ENCODE results near the gene LAIR2. TPM values are rescaled to one million over a fixed set of nuclear protein-coding genes. Genes with fewer than 3 reads are reported as not detected.
"Not testable (repeated sequence)": the region's sequence is repeated elsewhere in the genome, so short reads cannot be mapped to it uniquely, and the experiment has no call there.

Gene LAIR2
- polyA plus RNA-seq, 1 donor = not detected

DNA sequence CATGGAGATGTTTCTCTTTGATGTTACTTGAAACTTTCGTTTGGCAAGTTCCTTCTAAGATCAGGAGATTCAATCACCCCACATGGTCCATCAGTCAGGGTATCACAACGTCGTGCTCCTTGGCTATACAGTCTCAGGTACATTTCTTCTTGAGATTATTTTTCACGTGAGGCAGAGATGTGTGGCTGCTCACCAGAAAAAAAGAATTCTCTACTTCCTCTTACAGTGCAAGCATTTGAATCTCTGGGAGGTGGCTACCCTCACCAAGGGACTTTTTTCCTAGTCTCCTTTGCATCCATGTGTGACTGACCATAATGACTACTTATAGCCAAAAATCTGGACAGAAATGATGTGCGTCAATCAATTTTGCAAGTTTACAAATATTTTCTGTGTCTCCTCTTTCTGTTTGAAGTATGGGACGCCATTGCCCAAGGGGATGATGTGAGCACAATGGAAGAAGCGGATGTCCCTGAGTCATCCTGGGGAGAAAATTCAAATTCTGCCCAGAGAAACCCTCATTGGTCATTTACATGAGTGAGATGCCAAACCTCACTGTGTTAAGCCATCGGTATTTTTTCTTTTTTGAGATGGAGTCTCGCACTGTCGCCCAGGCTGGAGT, 8.6 kb upstream of the LAIR2 start:
- DNase-seq (ENCODE audit: low read depth) = no peak

DNA sequence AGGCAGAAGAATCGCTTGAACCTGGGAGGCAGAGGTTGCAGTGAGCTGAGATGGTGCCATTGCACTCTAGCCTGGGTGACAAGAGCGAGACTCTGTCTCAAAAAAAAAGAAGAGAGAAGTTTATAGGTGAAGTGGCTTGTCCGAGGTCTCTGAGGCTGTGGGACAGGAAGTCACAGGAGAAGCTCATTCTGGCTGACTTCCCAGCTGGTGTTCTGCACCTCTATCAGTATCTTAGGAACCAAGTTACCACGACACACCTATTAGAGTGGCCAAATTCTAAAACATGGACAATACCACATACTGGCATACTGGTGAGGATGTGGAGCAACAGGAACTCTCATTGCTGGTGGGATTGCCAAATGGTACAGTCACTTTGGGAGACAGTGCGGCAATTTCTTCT, 7.3 kb upstream of the LAIR2 start:
- DNase-seq (ENCODE audit: low read depth) = not testable (repeated sequence)

DNA sequence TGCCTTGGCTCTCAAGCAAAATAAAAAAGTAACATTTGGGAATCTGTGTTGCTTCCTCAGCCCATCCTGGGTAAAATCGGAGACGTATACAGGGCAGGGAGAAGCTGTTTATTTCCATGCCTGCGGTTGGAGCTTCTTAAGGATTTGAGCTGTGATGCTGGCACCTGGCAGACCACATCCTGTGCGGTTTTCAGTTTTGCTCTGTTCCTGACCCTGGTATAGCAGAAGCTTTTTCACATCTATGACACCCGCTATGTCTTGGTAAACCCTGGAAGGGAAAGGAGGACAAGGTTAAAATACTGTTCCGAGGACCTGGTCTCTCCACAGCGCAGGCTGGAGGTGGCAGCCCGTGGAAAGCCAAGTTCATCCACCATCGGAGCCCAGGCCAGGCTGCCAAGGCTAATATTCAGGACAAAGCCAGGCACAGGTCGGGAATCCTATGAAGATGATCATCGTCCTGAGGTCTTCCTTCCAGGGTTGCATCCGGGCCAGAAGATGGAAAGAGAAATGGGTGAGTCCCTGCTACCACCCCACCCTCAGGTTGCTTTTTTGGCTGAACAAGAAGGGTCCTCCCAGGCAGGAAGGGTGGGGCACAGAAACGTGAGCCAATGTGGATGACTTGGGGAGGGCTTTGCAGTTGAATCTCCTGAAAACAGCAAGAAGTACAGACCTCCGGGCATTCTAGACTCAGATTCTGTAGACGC, 4.7 kb upstream of the LAIR2 start:
- not testable (repeated sequence) for DNase-seq (ENCODE audit: low read depth)

DNA sequence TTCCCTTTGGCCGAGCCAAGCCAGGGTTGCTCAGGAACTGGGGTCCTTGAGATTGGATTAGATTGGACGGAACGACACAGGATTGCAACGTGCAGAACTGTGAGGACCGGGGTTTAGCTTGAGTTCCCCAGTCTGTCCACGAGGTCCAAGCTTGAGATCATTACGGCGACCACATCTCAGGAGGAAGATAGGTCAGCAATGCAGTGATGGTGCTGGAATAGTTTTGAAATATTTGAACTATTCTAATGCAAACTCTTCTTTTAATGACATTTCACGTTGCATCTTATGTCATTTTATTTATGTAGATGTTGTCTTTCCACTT, 4.2 kb upstream of the LAIR2 start:
- DNase-seq (ENCODE audit: low read depth) = not testable (repeated sequence)

DNA sequence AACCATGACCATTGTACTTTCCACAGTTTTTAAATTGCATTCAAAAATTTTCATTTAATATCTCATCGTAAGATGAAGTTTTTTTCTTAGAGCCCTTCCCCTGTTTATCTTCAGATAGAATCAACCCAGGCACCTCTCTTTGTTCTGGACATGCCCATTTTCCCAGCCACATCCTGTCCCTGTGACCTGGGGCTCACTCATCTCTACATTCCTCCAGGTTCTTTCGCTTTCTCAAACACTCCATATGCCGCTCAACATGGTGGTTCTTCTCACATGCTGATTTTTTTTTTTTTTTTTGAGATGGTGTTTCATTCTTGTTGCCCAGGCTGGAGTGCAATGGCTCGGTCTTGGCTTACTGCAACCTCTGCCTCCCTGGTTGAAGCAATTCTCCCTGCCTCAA, 2.9 kb downstream of the LAIR2 start:
- DNase-seq (ENCODE audit: low read depth) = not testable (repeated sequence)

DNA sequence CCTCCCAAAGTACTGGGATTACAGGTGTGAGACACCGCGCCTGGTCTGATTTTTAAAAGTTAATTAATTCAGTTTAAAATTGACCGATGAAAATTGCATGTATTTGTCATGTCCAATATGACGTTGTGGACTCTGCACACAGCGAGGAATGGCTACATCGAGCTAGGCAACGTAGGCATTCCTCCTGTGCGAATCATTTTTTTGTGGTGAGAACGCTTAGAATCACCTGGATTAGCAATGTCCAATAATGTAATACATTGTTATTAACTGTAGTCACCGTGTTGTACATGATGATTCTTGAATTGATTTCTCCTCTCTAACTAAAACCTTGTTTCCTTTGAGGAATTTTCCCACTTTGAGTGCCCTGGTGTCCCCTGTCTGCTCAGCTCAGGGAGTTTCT, 3.4 kb downstream of the LAIR2 start:
- no peak for DNase-seq (ENCODE audit: low read depth)

DNA sequence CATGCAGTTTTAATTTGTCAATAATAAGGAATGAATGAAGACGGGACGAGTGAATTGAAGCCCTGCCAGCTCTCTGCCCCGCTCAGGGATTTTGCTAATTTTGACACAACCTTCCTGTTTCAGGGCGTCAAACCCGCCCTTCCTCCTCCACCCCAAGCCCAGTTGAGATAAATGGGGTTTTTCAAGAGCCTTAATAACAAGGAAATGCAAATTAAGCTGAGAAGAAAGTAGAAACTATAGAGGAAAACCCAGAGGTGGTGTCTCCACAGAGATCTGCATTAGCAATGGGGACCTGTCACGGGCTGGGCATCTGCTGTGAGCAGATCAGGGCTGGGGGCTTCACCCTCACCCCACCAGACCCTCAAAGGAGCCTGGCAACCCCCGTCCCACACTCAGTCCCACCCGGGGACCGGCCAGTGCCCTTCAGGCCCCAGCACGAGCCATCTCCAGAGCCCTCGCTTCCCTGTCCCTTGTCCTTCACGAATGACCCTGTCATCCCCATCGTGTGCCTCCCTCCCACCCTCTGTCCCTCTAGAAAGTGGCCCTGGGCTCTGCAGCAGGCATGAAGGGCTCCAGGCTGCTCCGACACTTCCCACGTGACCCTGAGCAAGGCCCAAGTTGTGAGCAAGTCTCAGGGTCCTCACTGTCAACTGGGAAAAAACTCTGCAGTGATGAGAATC, 4.5 kb downstream of the LAIR2 start:
- not testable (repeated sequence) for DNase-seq (ENCODE audit: low read depth)

DNA sequence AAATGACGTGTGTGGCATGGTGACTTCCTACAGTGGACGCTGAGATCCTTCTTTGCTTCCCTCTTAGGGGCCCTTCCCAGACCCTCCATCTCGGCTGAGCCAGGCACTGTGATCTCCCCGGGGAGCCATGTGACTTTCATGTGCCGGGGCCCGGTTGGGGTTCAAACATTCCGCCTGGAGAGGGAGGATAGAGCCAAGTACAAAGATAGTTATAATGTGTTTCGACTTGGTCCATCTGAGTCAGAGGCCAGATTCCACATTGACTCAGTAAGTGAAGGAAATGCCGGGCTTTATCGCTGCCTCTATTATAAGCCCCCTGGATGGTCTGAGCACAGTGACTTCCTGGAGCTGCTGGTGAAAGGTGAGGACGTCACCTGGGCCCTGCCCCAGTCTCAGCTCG, 5.2 kb downstream of the LAIR2 start:
- DNase-seq (ENCODE audit: low read depth) = no peak

DNA sequence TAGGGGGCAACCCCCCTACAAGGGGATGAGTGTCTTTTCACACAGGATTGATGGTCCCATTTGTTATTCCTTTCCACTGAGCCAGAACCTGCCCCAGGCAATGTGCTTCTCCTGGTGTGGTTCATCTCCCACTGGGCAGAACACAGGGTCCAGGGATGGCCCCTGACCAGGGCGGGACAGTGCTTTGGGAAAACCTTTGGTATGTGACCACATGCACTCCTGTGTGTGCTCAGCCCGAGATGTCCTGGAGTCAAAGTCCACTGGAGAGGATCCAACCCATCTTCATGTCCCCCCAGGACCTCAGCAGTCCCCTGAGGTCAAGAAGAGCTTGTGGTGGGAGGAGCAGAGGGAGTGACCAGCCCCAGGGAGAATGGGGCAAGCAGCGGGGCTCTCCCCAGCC, 5.9 kb downstream of the LAIR2 start:
- DNase-seq (ENCODE audit: low read depth) = not testable (repeated sequence)

DNA sequence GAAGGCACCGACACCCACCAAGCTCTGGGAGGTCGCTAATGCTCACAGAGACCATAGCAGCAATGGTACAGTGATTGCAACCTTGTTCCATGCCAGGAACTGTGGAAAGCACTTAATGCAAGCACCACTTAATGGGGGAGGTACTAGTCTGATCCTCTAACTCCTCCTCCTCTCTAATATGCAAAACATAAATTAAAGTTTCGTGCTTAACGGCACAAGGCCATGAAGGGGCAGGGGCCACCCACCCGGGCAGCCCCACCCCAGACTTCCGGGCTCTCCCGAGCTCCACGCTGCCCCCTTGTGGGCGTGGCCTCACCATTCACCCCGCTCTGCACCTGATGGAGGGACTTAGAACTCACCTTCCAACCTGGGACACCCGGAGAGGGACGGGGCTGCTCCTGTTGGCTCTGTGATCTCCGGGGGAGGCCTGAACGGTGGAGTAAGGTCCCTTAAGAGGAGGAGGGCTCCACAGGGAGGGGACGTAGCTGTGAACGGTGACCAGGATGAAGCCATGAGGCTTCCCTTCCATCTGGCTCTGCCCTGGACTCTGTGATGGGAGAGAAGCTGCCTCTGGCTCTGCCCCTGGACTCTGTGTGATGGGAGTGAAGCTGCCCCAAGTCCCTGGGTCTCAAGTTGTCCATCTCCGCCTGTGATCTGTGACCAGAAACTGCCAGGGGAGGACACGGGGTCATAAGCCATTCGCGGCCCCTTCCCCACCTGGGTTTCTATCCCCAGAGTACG, 6.7 kb downstream of the LAIR2 start:
- not testable (repeated sequence) for DNase-seq (ENCODE audit: low read depth)

DNA sequence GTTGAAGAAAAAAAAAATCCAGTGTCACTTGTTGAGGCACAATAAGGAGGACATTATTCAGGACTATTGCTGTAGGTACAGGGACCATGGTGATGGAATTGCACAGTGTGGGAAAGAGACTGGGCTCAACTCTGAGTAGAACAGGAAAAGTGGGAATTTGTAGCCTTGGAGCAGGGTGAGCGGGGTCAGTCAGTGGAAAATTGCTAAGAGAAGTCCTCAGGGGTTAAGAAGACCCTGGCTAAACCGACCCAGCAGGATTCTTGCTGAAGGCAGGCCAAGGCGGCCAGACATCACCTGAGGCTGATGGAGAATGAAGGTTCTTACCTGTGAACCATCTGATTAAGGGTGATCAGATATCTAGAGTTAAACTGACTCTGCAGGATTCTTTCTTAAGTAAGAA, 12.5 kb downstream of the LAIR2 start:
- no peak for DNase-seq (ENCODE audit: low read depth)

DNA sequence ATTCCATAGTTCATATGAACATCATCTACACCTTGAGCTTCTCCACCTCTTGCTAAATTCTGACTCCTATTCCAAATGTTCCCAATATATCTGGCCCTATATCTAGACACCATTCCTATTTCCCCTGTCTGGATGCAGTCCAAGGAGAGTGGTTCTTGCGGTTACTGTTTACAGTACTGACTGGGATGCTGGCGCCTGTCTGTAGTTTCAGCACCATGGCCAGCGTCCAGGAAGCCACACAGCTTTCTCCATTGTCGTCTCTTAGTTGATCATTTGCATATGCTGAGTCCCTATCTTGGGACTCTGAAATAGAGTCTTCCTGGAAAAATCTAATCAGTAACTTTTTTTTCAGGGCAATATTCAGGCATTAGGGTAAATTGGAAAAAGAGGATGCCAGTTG, 14.9 kb downstream of the LAIR2 start:
- peak; percentile 29 for DNase-seq (ENCODE audit: low read depth)

DNA sequence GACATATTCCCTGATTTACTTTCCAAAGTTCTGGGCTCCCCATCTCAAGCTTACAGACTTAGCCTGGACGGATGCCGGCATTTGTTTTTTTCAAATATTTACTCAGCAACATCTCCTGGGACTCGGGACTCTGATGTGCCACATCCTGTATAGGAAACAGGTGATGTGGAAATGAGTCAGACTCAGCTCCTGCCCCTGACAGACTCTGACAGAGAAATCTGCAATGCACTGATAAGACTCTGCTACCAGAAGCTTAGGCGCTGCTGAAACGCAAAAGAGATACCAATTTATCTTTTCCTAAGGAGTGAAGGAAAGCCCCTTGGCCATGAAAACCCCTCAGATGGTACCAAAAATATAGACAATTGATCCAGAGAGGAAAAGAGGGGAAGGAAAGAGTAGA, 16.2 kb downstream of the LAIR2 start:
- no peak for DNase-seq (ENCODE audit: low read depth)

DNA sequence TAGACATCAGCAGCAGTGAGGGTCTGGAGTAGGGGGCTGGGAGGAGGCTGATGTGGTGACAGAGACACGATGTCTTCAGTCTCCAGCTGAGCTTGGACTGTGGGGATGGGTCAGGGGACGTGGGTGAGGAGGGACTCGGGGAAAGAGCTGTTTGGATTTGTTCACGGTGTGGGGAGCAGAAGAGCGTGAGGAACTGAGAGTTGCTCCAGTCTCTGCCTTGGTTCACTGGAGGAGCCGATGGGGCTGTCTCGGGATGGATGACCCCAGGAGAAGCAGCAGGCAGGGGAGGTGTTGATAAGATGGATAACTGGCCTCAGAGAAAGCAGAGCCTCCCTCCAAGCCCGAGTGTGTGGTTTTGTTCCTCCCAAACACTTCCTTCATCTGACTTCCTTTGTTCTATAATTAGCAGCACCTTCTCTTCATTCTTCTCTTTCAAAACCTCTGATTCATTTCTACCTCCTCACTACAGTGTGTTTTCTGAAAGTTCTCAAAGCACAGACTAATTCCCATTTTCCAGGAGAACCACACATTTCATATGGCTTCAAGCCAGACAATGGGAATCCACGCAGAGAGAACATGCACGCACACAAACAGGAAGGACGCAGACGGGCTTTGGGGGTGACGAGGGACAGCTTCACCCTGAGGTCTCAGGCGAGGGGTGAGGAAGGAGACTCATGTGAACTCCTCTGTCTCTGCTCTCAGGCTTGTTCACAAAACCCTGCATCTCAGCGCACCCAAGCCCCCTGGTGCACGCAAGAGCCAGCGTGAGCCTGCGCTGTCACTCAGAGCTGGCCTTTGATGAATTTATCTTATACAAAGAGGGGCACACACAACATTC, 18.6 kb downstream of the LAIR2 start:
- DNase-seq (ENCODE audit: low read depth) = no peak

DNA sequence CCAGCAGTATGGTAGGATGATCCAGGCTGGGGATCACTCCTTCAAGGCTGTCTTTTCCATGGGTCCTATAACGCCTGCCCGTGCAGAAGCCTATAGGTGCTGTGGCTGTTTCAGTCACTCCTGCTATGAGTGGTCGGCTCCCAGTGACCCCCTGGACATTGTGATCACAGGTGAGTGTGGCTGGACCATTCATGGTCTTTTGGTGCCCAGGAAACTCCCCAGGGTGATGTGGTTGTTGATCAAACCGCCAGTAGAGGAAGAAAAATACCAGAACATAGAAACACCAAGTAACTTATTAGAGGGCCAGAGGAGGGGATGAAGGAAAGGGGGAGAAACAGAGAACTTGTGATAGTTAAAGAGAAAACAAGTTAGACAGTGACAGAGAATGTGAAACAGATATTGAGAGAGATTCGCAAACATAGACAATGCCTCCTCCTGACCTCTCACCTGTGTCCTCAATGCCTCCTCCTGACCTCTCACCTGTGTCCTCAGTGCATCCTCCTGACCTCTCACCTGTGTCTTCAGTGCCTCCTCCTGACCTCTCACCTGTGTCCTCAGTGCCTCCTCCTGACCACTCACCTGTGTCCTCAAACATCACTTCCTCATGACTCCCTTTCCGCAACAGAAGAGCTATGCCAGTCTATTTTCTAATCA, 19.4 kb downstream of the LAIR2 start:
- DNase-seq (ENCODE audit: low read depth) = no peak

DNA sequence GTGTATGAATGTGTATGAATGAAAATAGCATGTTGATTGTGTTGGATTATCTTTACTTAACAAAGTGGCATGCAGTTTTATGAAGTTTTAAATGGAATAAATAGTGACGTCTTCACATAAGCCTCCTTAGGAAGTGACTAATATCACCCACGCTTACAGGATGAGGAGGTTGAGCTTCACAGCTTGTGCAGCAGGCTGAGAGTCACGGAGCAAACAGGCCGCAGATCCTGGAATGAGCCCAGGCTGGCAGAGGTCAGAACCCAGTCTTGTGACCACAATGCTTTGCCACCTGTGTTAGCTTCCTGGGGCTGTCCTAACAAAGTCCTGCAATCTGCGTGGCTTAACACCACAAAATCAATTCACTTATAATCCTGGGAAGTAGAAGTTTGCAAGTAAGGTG, 20.8 kb downstream of the LAIR2 start:
- no peak for DNase-seq (ENCODE audit: low read depth)

DNA sequence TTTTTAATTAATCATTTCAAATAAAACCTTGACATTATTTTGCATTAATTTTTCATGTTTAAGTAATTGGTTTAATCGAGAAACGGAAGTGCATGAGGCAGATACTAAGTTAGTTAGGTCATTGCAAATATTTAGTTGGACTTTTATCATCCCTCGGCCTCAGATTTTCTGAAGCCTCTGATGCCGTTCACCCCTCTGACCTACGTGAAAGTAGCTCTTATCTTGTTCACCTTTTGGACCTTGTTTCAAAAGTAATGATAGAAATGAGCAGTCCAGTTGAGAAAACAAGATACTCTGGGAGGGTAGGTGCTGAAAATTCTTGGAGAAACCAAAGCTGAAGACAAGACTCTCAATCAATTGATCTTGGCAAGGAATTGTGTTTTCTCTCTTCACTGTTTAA, 23.0 kb downstream of the LAIR2 start:
- DNase-seq (ENCODE audit: low read depth) = no peak

DNA sequence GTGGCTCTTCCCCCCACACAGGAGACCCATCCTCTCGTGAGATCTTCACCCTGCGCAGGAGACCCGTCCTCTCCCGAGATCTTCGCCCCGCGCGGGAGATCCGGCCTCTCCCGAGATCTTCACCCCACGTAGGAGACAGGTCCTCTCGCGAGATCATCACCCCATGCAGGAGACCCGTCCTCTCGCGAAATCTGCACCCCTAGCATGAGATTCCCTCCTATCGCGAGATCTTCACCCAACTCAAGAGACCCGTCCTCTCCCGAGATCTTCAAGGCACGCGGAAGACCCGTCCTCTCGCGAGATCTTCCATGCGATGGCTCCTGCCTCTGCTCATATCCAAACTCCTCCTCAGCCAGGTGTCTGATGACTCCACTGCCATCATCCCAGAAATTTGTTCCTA, 24.3 kb downstream of the LAIR2 start:
- no peak for DNase-seq (ENCODE audit: low read depth)

DNA sequence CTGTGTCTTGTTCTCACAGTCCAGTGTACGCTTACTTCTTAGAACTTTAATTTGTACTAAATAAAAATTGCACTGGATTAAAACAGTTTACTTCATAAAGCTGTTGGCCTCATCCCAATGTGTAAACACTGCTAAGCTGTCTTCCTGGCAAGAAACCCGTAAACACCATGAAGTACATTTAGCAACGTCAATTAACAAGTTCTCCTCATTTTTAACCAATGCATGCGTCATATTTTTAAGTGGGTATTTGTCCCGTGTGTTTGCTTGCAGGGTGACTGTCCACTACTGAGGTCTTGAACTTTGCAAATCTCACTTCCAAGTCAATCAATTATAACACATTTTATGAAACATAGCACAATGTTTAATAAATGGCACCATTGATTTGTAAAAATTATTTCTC, 28.2 kb downstream of the LAIR2 start:
- no peak for DNase-seq (ENCODE audit: low read depth)

DNA sequence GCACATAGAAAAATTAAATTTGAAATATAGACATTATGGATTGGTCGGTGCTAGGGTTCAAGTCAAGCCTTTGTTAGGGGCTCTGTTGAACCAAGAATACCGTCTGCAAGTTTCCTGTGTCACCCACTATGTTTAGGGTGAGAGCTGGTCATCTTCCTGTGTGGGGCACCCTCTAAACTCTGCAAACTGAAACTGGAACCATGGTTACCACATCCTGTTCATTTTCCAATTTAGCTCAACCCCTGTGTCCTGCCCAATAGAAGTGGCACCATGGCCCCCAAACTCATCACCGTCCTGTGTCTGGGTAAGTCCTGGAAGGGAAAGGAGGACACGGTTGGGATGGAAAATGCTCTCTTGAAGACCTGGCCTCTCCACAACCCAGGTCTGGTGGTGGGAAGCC, 29.9 kb downstream of the LAIR2 start:
- DNase-seq (ENCODE audit: low read depth) = no peak

DNA sequence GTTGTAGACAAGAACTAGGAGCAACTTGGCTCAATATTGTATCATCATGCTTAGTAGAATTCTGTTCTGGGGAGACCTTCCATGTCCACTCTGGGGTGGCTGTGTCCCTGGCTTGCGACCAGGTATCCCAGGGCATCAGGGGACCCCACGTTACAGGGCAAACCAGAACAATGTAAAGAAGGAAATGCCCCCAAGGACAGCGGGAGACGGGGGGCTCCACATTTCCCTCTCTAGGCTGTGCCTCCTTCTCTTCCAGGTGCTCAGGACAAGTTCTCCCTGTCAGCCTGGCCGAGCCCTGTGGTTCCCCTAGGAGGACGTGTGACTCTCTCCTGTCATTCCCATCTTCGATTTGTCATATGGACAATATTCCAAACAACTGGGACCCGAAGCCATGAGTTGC, 30.8 kb downstream of the LAIR2 start:
- DNase-seq (ENCODE audit: low read depth) = no peak

Measured in forelimb muscle (tissue), 1 donor.